ENCODE results near the gene NXPH1.

Gene NXPH1

GRCh38 chr7:8499128-8499527 is 65.7 kb downstream of the NXPH1 start:
- H3K4me3 ChIP-seq (ENCODE audit: low read depth, low read length), result no peak overlapping the region
- no peak for DNase-seq (ENCODE audit: low read depth)
- TF ChIP-seq, protein P1, sequence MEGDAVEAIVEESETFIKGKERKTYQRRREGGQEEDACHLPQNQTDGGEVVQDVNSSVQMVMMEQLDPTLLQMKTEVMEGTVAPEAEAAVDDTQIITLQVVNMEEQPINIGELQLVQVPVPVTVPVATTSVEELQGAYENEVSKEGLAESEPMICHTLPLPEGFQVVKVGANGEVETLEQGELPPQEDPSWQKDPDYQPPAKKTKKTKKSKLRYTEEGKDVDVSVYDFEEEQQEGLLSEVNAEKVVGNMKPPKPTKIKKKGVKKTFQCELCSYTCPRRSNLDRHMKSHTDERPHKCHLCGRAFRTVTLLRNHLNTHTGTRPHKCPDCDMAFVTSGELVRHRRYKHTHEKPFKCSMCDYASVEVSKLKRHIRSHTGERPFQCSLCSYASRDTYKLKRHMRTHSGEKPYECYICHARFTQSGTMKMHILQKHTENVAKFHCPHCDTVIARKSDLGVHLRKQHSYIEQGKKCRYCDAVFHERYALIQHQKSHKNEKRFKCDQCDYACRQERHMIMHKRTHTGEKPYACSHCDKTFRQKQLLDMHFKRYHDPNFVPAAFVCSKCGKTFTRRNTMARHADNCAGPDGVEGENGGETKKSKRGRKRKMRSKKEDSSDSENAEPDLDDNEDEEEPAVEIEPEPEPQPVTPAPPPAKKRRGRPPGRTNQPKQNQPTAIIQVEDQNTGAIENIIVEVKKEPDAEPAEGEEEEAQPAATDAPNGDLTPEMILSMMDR (IDR thresholded peaks at IDR 0.05; ENCODE audit: control insufficient read depth, extremely low read depth, insufficient read depth), result no peak

GRCh38 chr7:8500286-8500685 is 66.9 kb downstream of the NXPH1 start:
- no peak for DNase-seq (ENCODE audit: low read depth)
- TF ChIP-seq, protein P1 (IDR thresholded peaks at IDR 0.05; ENCODE audit: control insufficient read depth, extremely low read depth, insufficient read depth), result no peak
- no peak overlapping the region for H3K4me3 ChIP-seq (ENCODE audit: low read depth, low read length)

GRCh38 chr7:8507566-8507965 is 74.2 kb downstream of the NXPH1 start:
- H3K4me3 ChIP-seq (ENCODE audit: low read depth, low read length), result no peak overlapping the region
- TF ChIP-seq, protein P1 (IDR thresholded peaks at IDR 0.05; ENCODE audit: control insufficient read depth, extremely low read depth, insufficient read depth), result no peak
- DNase-seq (ENCODE audit: low read depth), result no peak

DNA sequence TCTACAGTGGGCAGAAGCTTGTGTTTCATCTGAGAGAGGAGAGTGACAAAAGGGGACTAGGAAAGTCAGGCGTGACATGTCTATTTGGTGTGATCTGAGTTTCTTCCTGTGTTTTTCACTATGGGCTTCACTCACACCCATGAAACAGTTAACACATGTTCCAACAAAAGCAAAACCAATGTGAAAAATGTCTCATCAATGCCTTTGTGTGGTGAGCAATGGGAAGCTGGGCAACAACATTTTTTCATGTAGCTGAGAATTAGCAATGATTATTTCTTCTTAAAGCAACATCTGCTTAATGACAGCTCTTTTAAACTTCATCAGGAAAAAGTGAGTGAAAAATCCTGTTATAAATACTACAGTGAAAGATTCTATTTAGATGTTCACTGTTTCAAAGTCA is 76.2 kb downstream of the NXPH1 start:
- no peak for DNase-seq (ENCODE audit: low read depth)
- TF ChIP-seq, protein P1 (IDR thresholded peaks at IDR 0.05; ENCODE audit: control insufficient read depth, extremely low read depth, insufficient read depth), result no peak
- H3K4me3 ChIP-seq (ENCODE audit: low read depth, low read length), result no peak overlapping the region

GRCh38 chr7:8511855-8512254 is 78.4 kb downstream of the NXPH1 start:
- DNase-seq (ENCODE audit: low read depth), result no peak
- H3K4me3 ChIP-seq (ENCODE audit: low read depth, low read length), result no peak overlapping the region
- TF ChIP-seq, protein P1 (IDR thresholded peaks at IDR 0.05; ENCODE audit: control insufficient read depth, extremely low read depth, insufficient read depth), result no peak

GRCh38 chr7:8514781-8515519 is 81.5 kb downstream of the NXPH1 start:
- H3K4me3 ChIP-seq (ENCODE audit: low read depth, low read length), result no peak overlapping the region
- TF ChIP-seq, protein P1 (IDR thresholded peaks at IDR 0.05; ENCODE audit: control insufficient read depth, extremely low read depth, insufficient read depth), result no peak
- DNase-seq (ENCODE audit: low read depth), result no peak

DNA sequence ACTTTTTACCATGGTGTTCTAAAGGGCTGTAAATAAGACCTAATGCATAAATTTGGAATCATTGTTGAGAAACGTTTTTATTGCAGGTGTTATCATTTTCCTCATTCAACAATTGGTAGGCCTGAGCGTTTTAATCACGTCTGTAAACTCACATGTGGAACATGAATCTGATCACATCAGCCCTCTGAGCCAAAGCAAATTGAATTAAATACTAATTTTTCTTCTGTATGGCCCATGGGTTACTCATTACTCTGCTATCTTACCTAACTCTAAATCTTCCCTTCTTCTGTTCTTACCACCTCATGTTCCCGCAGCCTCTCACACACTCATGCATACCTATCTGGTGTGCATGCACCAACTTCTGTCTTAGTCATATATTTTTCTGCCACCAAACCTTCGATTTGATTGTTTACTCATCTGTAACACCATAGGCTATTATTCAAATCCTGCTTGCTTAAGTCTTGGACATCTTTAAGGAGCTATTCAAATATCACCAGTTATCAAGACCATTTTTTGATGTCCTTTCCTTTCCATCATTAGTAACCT is 82.3 kb downstream of the NXPH1 start:
- no peak for DNase-seq (ENCODE audit: low read depth)
- TF ChIP-seq, protein P1 (IDR thresholded peaks at IDR 0.05; ENCODE audit: control insufficient read depth, extremely low read depth, insufficient read depth), result no peak
- no peak overlapping the region for H3K4me3 ChIP-seq (ENCODE audit: low read depth, low read length)

All from LNCaP clone FGC (cell line).